Measurements from ENCODE around the gene EVI5L. TPM values are rescaled to one million over a fixed set of nuclear protein-coding genes. Genes with fewer than 3 reads are reported as not detected.

EVI5L gene
- polyA plus RNA-seq, 1 of the 3 experiments (the other 2 are of a cell fraction) = 9.7 TPM

DNA sequence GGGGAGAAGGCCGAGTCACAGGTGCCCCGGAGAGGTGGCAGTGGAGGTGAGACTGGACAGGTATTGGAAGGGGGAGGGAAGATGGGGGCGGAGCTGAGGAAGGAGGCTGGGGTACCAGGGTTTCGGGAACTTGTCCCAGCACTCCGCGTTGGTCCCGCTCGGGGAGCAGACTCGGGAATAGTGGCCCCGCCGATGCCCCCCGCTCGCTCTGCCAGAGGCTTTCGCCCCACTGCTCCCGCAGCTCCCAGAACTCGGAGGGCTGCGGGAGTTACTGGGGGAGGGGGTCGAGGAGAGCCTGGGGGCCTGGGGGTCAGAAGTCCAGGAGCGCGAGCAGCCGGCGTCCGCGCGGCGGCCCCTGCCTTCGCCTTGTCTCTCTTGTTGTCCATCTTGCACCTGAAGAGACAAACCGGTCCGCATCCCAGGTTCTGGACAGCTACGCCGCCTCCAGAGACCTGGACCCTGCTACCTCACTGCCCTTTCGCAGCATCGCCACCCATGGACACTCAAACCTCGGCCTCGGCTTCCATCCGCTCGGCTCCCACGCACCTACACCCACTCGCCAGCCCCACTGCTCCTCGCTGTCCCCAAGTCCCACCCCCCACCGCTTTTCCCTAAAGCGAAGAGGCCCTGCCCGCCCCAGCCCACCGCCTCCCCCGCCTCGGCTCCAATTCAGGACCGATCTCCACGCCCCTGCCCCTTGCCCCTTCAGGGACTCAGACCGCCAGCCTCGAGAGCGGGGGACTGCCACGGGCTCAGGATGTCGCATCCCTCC, 43.5 kb downstream of the EVI5L start:
- H3K27me3 ChIP-seq (ENCODE audit: insufficient read depth) = no peaks in the 10 kb centered on the region
- no peaks in the 10 kb centered on the region for H3K9me3 ChIP-seq
- H3K9ac ChIP-seq = no peak overlapping the region
- peaks cover 14% of the 10 kb centered on the region for H3F3A ChIP-seq (replicated peaks; ENCODE audit: insufficient read depth)
- H2AFZ ChIP-seq (ENCODE audit: low read depth) = no peak overlapping the region
- WGBS (ENCODE audit: low lambda C conversion rate) = 52% methylated on average over 39 of the region's 53 CpGs
- no peaks in the 10 kb centered on the region for H3K36me3 ChIP-seq (replicated peaks in 1 of 2; ENCODE audit: control insufficient read depth in 1 of 2, insufficient read depth in 2 of 2, low read length in 1 of 2)
- peak overlapping the region in 1 of 2 experiments; percentile 76; a peak in 1 of 4 replicates for H3K27ac ChIP-seq (ENCODE audit: low read depth in 2 of 2, low read length in 1 of 2)
- H3K9me2 ChIP-seq = no peaks in the 10 kb centered on the region
- no peak for TF ChIP-seq ELF1 (IDR thresholded peaks at IDR 0.05)
- CTCF ChIA-PET = interaction anchor here (1.1 to 1.6 kb wide), 4 partner anchors 12 to 54 kb away, joined by 3 to 5 read pairs (median 4); no protein-coding TSS in a partner anchor
- POLR2A ChIA-PET = no interaction called here
- no peaks in the 10 kb centered on the region for H4K20me1 ChIP-seq (ENCODE audit: insufficient read depth)
- DNase-seq = no peak
- H3K4me1 ChIP-seq (ENCODE audit: control insufficient read depth in 1 of 2, insufficient read depth in 2 of 2, low read depth in 1 of 2, low read length in 1 of 2) = peaks cover 0 to 30% of the 10 kb centered on the region in 2 experiments; a peak in 2 of 4 replicates
- peak overlapping the region; percentile 47 to 59 for H3K4me3 ChIP-seq (ENCODE audit: low read depth in 2 of 2, low read length in 1 of 2)
- no peaks in the 10 kb centered on the region for H3K79me2 ChIP-seq (ENCODE audit: insufficient read depth)
- peak overlapping the region; percentile 78 for H3K4me2 ChIP-seq

DNA sequence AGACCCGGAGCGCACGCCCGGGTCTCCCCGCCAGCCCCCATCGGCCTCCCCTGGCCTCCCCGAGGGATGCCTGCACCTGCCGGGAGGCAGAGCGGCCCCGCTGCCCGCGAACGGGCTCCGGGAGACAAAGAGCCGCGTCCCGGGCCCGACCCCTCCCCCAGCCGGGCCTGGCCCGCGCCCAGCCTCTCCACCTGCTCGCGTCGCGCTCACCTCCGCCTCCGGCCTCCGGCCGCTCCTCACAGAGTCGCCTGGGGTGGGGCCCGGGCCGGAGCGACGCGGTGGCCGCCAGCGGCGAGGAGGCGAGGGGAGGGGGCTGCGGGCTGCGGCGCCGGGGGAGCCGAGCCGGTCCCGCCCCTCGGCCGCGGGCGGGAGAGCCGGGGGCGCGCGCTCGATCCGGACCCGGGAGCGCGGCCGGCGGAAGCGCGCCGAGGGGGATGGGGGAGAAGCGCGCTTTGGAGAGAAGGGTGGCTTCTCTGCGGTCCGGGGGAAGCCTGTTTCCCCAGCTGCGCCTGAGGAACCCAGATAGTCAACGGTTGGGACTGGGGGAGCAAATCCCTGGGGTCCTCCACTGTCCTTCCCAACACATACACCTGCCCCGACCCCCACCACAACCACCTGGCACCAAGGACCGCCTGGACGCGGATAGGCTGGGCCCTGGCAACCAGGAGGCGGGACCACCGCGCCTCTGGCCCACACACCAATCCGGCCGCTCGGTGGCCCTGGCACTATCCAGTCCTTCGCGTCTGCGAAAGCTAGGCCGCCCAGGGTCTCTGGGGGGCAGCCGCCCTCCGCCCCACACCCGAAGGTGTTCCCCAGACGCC, 44.3 kb downstream of the EVI5L start, which contains the start of gene PRR36:
Gene PRR36, minus strand, starts transcription at position 315 of the 821 bp plus-strand sequence. CDS start 701 bp downstream, outside the sequence.
- H3K9ac ChIP-seq = no peak within 1 kb of the TSS
- no peak within 1 kb of the TSS for H2AFZ ChIP-seq (ENCODE audit: low read depth)
- H3K4me1 ChIP-seq (ENCODE audit: control insufficient read depth in 1 of 2, insufficient read depth in 2 of 2, low read depth in 1 of 2, low read length in 1 of 2) = peaks cover 0 to 30% of the 10 kb centered on the region in 2 experiments; a peak in 2 of 4 replicates
- no peaks in the 10 kb centered on the region for H3K36me3 ChIP-seq (replicated peaks in 1 of 2; ENCODE audit: control insufficient read depth in 1 of 2, insufficient read depth in 2 of 2, low read length in 1 of 2)
- WGBS (ENCODE audit: low lambda C conversion rate) = 2% methylated on average over 30 of the region's 88 CpGs
- H3F3A ChIP-seq (replicated peaks; ENCODE audit: insufficient read depth) = peaks cover 14% of the 10 kb centered on the region
- H3K9me2 ChIP-seq = no peaks in the 10 kb centered on the region
- H3K9me3 ChIP-seq = no peaks in the 10 kb centered on the region
- no peaks in the 10 kb centered on the region for H4K20me1 ChIP-seq (ENCODE audit: insufficient read depth)
- DNase-seq = peak; percentile 93
- H3K4me2 ChIP-seq = peak within 1 kb of the TSS; percentile 78
- CTCF ChIA-PET = interaction anchor here (1.0 to 1.7 kb wide), 4 partner anchors 17 to 128 kb away, joined by 4 to 5 read pairs (median 4); partner anchors contain the start of gene SNAPC2
- no peaks in the 10 kb centered on the region for H3K27me3 ChIP-seq (ENCODE audit: insufficient read depth)
- peak within 1 kb of the TSS; percentile 47 to 59 for H3K4me3 ChIP-seq (ENCODE audit: low read depth in 2 of 2, low read length in 1 of 2)
- H3K79me2 ChIP-seq (ENCODE audit: insufficient read depth) = no peaks in the 10 kb centered on the region
- POLR2A ChIA-PET = interaction anchor here (0.7 to 1.2 kb wide), 3 partner anchors 12 to 47 kb away, joined by 3 to 6 read pairs (median 5); no protein-coding TSS in a partner anchor
- peak within 1 kb of the TSS in 1 of 2 experiments; percentile 76; a peak in 1 of 4 replicates for H3K27ac ChIP-seq (ENCODE audit: low read depth in 2 of 2, low read length in 1 of 2)
- TF ChIP-seq FOXJ3 (CRISPR knock-in tag; IDR thresholded peaks at IDR 0.05) (no peak), POLR2AphosphoS5 (IDR thresholded peaks at IDR 0.05; ENCODE audit: low read depth, low read length) (no peak), NFIC (IDR thresholded peaks at IDR 0.05; ENCODE audit: borderline replicate concordance) (no peak), NRF1 (IDR thresholded peaks at IDR 0.05; ENCODE audit: low read depth, low read length) (no peak), FOXM1 (IDR thresholded peaks at IDR 0.05; ENCODE audit: low read depth) (no peak), JUND (IDR thresholded peaks at IDR 0.05) (no peak), RFX5 (IDR thresholded peaks at IDR 0.05; ENCODE audit: low read length) (peak; percentile 56), FOSL2 (IDR thresholded peaks at IDR 0.05; ENCODE audit: borderline replicate concordance, low read depth) (no peak), YY1 (IDR thresholded peaks at IDR 0.05; ENCODE audit: low read depth) (no peak), RAD21 (IDR thresholded peaks at IDR 0.05; ENCODE audit: low read length) (0 out of 2 replicates have a peak, but pooled peaks have one; percentile 5), SMC3 (IDR thresholded peaks at IDR 0.05; ENCODE audit: low read depth, low read length) (no peak), MXI1 (IDR thresholded peaks at IDR 0.05; ENCODE audit: low read depth, low read length) (0 out of 2 replicates have a peak, but pooled peaks have one; percentile 48), TCF12 (IDR thresholded peaks at IDR 0.05) (no peak), TAF1 (IDR thresholded peaks at IDR 0.05; ENCODE audit: borderline replicate concordance, low read depth, low read length) (no peak)
- TF ChIP-seq, protein P1, sequence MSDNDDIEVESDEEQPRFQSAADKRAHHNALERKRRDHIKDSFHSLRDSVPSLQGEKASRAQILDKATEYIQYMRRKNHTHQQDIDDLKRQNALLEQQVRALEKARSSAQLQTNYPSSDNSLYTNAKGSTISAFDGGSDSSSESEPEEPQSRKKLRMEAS (IDR thresholded peaks at IDR 0.05; ENCODE audit: low read depth) = no peak
- TF ChIP-seq, protein P2, sequence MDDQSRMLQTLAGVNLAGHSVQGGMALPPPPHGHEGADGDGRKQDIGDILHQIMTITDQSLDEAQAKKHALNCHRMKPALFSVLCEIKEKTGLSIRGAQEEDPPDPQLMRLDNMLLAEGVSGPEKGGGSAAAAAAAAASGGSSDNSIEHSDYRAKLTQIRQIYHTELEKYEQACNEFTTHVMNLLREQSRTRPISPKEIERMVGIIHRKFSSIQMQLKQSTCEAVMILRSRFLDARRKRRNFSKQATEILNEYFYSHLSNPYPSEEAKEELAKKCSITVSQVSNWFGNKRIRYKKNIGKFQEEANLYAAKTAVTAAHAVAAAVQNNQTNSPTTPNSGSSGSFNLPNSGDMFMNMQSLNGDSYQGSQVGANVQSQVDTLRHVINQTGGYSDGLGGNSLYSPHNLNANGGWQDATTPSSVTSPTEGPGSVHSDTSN (IDR thresholded peaks at IDR 0.05) = no peak
- TF ChIP-seq, protein P3, sequence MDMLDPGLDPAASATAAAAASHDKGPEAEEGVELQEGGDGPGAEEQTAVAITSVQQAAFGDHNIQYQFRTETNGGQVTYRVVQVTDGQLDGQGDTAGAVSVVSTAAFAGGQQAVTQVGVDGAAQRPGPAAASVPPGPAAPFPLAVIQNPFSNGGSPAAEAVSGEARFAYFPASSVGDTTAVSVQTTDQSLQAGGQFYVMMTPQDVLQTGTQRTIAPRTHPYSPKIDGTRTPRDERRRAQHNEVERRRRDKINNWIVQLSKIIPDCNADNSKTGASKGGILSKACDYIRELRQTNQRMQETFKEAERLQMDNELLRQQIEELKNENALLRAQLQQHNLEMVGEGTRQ (IDR thresholded peaks at IDR 0.05; ENCODE audit: borderline replicate concordance, low read depth, low read length) = no peak
- TF ChIP-seq, protein P4, sequence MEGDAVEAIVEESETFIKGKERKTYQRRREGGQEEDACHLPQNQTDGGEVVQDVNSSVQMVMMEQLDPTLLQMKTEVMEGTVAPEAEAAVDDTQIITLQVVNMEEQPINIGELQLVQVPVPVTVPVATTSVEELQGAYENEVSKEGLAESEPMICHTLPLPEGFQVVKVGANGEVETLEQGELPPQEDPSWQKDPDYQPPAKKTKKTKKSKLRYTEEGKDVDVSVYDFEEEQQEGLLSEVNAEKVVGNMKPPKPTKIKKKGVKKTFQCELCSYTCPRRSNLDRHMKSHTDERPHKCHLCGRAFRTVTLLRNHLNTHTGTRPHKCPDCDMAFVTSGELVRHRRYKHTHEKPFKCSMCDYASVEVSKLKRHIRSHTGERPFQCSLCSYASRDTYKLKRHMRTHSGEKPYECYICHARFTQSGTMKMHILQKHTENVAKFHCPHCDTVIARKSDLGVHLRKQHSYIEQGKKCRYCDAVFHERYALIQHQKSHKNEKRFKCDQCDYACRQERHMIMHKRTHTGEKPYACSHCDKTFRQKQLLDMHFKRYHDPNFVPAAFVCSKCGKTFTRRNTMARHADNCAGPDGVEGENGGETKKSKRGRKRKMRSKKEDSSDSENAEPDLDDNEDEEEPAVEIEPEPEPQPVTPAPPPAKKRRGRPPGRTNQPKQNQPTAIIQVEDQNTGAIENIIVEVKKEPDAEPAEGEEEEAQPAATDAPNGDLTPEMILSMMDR (IDR thresholded peaks at IDR 0.05) = no peak
- TF ChIP-seq, protein P5, sequence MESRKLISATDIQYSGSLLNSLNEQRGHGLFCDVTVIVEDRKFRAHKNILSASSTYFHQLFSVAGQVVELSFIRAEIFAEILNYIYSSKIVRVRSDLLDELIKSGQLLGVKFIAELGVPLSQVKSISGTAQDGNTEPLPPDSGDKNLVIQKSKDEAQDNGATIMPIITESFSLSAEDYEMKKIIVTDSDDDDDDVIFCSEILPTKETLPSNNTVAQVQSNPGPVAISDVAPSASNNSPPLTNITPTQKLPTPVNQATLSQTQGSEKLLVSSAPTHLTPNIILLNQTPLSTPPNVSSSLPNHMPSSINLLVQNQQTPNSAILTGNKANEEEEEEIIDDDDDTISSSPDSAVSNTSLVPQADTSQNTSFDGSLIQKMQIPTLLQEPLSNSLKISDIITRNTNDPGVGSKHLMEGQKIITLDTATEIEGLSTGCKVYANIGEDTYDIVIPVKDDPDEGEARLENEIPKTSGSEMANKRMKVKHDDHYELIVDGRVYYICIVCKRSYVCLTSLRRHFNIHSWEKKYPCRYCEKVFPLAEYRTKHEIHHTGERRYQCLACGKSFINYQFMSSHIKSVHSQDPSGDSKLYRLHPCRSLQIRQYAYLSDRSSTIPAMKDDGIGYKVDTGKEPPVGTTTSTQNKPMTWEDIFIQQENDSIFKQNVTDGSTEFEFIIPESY (IDR thresholded peaks at IDR 0.05; ENCODE audit: borderline replicate concordance, low read depth) = no peak
